H54 (cell line): Measurements from ENCODE around the gene LCAT.

Experiments used
- DNase-seq: peaks from one replicate; pipeline ENCODE4 v3.0.0; 2011; ENCODE audit warnings: low spot score, mixed read lengths; ENCODE audit not compliant: insufficient read length
- FAIRE-seq: peaks from 3 replicates; lab custom pipeline; 2011; peaks lifted over from hg19 to GRCh38; lab: Jason Lieb, UNC
- POLR2A ChIP-seq: IDR thresholded peaks from 2 replicates; pipeline ENCODE4 v1.6.1; 2011; ENCODE audit warnings: low read depth, mild to moderate bottlenecking, low read length

The LCAT gene

DNA sequence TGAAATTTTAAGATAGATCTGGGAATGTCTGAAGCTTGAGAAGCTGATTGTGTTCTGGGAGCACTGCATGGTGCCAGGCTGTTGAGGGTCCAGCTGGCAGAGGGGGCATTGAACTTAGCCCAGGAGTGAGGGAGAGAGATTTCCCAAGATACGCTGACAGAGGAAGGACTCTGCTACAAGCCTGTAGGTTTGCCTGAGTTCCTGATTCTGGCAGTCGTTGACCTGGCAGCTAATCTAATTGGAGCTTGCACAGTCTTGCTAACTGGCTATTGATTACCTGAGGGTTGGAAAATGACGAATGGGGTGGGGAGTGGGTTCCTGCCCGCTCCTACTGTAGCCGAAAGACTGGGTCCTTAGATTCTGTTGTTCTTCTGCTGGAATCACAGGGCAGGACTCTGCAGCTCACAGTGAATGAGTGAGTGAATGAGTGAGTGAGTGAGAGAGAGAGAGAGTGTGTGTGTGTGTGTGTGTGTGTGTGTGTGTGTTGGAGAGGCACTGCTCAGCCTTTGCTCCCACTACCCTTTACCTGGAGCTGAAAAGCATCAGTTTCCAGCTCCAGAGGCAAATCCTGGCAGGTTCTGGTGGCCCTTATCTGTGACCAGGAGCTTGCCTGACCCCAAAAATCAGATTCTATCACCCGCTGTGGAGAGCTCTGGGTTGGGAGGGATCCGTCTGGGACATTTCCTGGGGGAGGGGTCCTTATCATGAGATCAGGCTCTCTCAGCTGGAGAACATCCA lies 29.0 kb downstream of the LCAT start:
- DNase-seq = no peak
- no peak for TF ChIP-seq POLR2A
- FAIRE-seq = no peak

GRCh38 chr16:67910158-67910557 lies 33.8 kb downstream of the LCAT start:
- DNase-seq (no peak), FAIRE-seq (no peak)
- no peak for TF ChIP-seq POLR2A

- TF ChIP-seq POLR2A = no peak
- FAIRE-seq (no peak), DNase-seq (no peak)
Measured at GRCh38 chr16:67909056-67909742, 34.7 kb downstream of the LCAT start.

GRCh38 chr16:67907397-67908180 lies 36.3 kb downstream of the LCAT start:
- no peak for DNase-seq
- TF ChIP-seq POLR2A = no peak
- no peak for FAIRE-seq

- FAIRE-seq = no peak
- DNase-seq = no peak
- TF ChIP-seq POLR2A = no peak
Measured at GRCh38 chr16:67902831-67903230, 41.1 kb downstream of the LCAT start.

GRCh38 chr16:67901734-67902133 lies 42.2 kb downstream of the LCAT start:
- no peak for TF ChIP-seq POLR2A
- DNase-seq (no peak), FAIRE-seq (no peak)

DNA sequence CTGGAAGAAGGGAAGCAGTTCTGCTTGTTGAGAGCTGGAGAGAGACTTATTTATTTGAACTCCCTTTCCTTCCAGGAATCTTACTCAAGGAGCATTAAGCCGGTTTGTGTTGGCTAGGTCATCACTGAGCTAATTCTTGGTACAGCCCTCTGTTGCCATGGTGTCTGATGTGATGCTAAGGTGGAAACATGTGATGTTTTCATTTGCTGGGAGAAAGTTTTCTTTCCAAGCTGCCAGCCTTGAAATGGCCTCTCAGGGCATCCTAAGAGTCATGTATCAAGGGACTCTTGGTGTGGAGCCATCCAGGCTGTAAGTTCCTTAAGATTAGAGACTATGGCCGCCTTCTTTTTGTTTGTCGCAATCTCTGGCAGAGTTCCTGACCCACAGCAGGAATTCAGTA lies 46.7 kb downstream of the LCAT start:
- TF ChIP-seq POLR2A = no peak
- no peak for FAIRE-seq
- DNase-seq = no peak

DNA sequence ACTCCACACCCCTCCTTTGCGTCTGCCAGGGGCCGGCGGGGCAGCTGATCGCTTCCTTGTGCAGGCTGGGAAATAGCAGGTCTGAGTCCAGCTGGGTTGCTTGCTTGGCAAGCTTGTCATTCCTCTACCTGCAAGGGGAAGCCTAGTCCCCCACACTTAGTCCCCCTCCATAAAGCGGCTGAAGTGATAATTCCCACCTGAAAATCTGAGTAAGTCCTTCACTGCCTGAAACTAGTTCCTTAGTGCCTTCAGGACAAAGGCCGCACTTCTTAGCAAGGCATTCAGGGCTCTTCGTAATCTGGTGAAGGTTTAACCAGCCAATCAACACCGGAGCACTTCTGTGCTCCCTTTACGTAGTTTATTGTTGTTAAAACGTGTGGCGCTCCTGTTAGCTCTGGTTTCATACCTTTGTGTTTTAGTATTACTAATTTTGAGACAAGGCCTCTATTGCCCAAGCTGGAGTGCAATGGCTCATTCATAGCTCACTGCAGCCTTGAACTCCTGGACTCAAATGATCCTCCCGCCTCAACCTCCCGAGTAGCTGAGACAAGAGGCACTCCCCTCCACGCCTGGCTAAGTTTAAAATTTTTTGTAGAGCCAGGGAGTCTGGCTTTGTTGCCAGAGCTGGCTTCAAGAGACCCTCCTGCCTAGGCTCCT lies 50.0 kb downstream of the LCAT start:
- DNase-seq = no peak
- TF ChIP-seq POLR2A = no peak
- FAIRE-seq = no peak

DNA sequence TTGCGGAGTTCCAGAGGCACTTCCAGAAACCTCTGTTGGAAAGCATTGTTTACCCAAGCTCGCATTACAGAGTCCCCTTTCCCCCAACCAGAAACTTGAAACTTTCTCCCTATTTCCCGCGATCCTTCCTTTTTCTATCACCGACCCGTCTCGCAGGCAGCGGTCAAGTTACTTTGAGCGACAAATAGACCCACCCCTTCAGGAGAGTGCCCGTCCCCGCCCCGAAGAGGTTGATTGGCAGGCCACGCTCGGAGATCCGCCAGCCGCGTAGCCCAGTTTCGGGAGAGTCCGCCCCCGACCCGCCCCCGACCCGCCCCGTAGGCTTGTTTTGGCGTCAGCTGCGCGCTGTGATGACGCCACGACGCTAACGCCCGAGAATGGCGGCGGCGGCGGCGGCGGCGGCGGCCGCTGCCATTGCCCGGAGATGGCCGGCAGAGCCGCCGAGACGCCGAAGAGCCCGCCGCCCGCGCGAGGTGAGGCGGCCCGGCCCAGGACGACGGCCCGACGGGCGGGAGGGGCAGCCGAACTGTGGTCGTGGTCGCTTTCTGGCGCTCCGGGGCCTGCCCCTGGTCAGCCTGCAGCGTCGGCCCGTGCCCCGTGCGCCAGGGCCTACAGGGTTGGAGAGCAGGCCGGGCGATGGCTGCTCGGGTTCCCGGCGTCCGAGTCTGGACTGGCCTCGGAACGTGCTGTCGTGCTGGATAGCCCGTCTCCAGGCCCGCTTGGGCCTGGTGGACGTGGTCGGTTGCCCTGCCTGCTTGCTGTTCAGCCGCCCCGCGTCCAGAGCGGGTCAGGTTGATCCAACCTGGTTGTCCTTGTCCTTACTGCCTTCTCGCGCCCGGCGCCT lies 50.8 kb downstream of the LCAT start, which contains the start of gene PSKH1:
TSS of gene PSKH1 (plus strand) at position 356 of the 844 bp plus-strand sequence. CDS start 15,496 bp downstream, outside the sequence.
- FAIRE-seq = no peak
- peak; percentile 96 for DNase-seq

DNA sequence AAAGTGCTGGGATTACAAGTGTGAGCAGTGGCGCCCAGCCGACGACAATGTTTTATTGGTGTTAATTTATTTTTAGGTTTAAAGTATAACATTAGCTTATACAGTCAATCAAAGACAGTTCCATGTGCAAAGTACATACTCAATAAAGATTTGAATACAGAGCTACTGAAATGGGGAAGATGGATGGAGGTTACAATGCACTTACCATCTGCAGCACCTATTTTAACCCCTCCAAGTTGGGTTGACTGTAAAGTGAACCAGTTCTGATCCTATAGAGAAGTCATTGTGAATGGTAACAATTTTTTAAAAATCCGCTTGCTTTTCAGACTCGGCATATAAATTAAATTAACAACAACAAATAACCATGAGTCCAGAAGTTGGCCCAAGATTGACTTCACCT lies 51.5 kb downstream of the LCAT start:
- TF ChIP-seq POLR2A = no peak
- DNase-seq (no peak), FAIRE-seq (no peak)

More for the DNA sequence above, 50.8 kb downstream of the LCAT start, which contains the start of gene PSKH1:
- TF ChIP-seq POLR2A = peak; percentile 30; the same call in 1 of the 2 replicates
